Mucosa of descending colon (tissue), 3 donors: Measurements from ENCODE around the gene MIB2. TPM values are rescaled to one million over a fixed set of nuclear protein-coding genes. Genes with fewer than 3 reads are reported as not detected.
A peak's percentile ranks its signal among the peaks of the same experiment; 100 is the strongest.
"Not testable (repeated sequence)": the region's sequence is repeated elsewhere in the genome, so short reads cannot be mapped to it uniquely, and the experiment has no call there.

Experiments
- ATAC-seq: fragments of 200-7000 bp; cut with Tn5 transposase; one replicate; pipeline ENCODE4 v1.9.1; 2020; ENCODE audit warnings: mild to moderate bottlenecking, moderate library complexity
- DNase-seq, 3 donors: peaks; one replicate each; pipeline ENCODE4 v3.0.0-alpha.2; 2020
- H3K36me3 ChIP-seq: fragments of 200-600 bp; one replicate; pipeline ENCODE4 v1.8.0; 2021; ENCODE audit warnings: low read depth, mild to moderate bottlenecking
- H3K4me1 ChIP-seq: fragments of 200-600 bp; one replicate; pipeline ENCODE4 v1.8.0; 2021; ENCODE audit warnings: low read depth, mild to moderate bottlenecking
- H3K4me3 ChIP-seq: fragments of 200-600 bp; one replicate; pipeline ENCODE4 v1.8.0; 2021; ENCODE audit warnings: mild to moderate bottlenecking
- H3K9me3 ChIP-seq: fragments of 200-600 bp; one replicate; pipeline ENCODE4 v1.8.0; 2021; ENCODE audit warnings: mild to moderate bottlenecking
- intact Hi-C, 2 donors: fragments of 100-400 bp; cut with DNase I in 1 of 2; cut with micrococcal nuclease in 1 of 2; formaldehyde crosslinking; loops; one replicate each; pipeline versions ENCODE4 v1.11.0 to v1.11.1; 2022; cut with DNase I, micrococcal nuclease
- total RNA-seq, 3 donors: library from RNA; stranded (reverse); fragmentation: NEBNext Ultra II Directional in 2 of 3; extraction: Animal tissue kit (Norgen Biotek cat#: 25700) in 2 of 3; gene quantifications; one replicate each; pipeline versions ENCODE4 v1.2.1 to v1.2.4, GENCODE V29; 2021 to 2023
- TF ChIP-seq, protein P1 (sequence below): fragments of 200-600 bp; IDR thresholded peaks from one replicate; pipeline ENCODE4 v1.8.0; 2022; ENCODE audit warnings: antibody characterized with exemption, mild to moderate bottlenecking
- donor health status: DM: no; HTN: no; CAD: no; lungs with moderate emphysema.
- donor health status: DM: no; HTN: no; CAD: no.
- donor health status: DM: no; HTN: yes; CAD: no.

MIB2 gene
- total RNA-seq, 3 donors from 2014 or later, result 67.8 to 118 (median 109) TPM

DNA sequence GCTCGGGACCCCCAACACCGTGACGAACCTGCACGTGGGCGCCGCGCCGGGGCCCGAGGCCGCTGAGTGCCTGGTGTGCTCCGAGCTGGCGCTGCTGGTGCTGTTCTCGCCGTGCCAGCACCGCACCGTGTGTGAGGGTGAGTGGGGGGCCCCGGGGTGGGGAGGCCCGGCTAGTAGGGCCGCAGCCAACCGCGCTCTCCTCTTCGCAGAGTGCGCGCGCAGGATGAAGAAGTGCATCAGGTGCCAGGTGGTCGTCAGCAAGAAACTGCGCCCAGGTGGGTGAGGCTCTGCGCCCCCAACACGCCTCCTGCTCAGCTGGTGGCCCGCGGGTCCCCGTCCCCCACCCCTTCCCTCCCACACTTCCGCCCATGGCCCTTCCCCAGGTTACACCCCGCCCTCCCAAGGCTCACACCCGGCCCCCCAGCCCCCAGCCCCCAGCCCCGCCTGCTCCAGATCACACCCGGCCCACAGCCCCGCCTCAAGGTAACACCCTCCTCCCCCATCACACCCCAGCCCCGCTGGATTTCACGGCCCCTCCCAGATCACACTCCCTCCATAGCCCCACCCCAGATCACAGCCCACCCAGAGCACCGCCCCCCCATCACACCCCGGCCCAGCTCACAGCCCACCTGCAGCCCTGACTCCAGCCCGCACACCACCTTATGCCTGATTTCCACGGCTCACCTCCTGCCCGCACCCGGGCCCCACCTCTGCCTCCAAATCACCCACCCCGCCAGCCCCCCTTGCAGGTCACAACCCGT lies 14.3 kb downstream of the MIB2 start:
- Histone ChIP-seq H3K9me3 (no peaks in the 10 kb centered on the region), H3K36me3 (no peaks in the 10 kb centered on the region), H3K4me1 (peaks cover 19% of the 10 kb centered on the region), H3K4me3 (no peak overlapping the region)
- DNase-seq (peak; percentile 48 to 88 (median 68)), ATAC-seq (peak; percentile 26)
- intact Hi-C loops, result no loop called here
- TF ChIP-seq, protein P1, sequence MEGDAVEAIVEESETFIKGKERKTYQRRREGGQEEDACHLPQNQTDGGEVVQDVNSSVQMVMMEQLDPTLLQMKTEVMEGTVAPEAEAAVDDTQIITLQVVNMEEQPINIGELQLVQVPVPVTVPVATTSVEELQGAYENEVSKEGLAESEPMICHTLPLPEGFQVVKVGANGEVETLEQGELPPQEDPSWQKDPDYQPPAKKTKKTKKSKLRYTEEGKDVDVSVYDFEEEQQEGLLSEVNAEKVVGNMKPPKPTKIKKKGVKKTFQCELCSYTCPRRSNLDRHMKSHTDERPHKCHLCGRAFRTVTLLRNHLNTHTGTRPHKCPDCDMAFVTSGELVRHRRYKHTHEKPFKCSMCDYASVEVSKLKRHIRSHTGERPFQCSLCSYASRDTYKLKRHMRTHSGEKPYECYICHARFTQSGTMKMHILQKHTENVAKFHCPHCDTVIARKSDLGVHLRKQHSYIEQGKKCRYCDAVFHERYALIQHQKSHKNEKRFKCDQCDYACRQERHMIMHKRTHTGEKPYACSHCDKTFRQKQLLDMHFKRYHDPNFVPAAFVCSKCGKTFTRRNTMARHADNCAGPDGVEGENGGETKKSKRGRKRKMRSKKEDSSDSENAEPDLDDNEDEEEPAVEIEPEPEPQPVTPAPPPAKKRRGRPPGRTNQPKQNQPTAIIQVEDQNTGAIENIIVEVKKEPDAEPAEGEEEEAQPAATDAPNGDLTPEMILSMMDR, result no peak

DNA sequence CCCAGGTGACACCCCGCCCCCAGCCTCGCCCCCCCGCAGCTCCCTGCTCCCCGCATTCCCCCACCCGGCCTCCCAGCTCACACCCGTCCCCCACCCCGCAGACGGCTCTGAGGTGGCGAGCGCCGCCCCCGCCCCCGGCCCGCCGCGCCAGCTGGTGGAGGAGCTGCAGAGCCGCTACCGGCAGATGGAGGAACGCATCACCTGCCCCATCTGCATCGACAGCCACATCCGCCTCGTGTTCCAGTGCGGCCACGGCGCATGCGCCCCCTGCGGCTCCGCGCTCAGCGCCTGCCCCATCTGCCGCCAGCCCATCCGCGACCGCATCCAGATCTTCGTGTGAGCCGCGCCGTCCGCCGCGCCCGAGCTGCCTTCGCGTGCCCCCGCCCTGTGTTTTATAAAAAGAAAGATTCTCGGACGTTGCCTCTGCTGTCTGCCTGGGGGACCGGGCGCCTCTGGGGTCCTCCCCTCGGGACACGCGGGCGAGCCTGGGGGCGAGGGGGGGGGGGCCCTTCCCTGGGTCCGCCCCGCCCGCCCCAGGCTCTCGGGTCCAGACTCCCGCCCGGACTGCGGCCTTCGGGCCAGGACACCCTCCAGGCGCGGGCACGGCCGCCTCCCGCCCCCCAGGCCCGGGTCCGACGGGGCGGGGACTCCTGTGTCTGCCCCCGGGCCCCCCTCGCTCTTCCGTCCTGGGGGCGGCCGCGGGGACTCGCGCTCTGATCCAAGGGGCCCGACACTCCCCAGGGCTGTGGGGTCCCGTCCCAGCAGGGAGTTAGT lies 15.1 kb downstream of the MIB2 start:
- peaks cover 19% of the 10 kb centered on the region for H3K4me1 ChIP-seq
- no peaks in the 10 kb centered on the region for H3K36me3 ChIP-seq
- H3K9me3 ChIP-seq, result no peaks in the 10 kb centered on the region
- intact Hi-C loops, result no loop called here
- TF ChIP-seq, protein P1, result no peak
- ATAC-seq (peak; percentile 73), DNase-seq (peak; percentile 79 to 94 (median 89))
- no peak overlapping the region for H3K4me3 ChIP-seq

DNA sequence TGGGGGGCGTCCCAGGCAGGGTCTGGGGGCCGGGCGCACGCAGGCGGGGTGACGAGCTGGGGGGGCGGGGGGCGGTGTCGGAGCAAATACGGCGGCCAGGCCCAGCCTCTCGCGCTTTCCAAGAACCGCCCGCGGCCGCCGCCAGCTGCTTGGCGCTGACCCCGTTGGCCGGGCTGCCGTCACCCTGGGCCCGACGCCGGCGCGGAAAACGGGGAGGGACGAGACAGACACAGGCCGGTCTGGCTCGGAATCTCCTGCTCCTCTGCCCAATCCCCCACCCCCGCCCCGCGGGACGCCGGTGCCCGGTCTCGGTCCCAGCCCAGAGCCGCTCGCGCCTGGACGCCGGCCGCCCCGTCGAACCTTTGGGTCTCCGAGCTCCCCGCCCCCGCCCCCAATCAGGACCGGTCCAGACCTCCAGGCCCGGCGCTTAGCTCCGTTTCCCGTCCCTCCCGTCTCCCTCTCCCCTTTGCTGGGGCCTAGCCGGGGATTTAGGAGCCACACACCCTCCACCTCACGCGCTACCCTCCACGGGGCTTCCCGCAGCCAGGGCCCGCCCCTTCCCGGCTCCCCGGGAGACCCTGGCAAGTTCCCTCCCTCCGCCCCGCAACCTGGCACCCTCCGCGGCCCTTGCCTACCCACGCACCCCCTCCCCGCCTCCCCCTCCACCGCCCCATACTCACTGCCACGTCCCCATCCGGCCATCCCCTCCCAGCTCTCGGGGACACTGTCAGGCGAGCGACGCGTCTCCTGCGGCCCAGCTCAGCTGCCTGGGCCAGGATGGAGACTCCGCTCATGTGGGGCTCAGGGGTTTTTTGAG lies 15.9 kb downstream of the MIB2 start:
- ATAC-seq, result peak; percentile 5
- DNase-seq, result peak; percentile 48 to 79 (median 72)
- Histone ChIP-seq H3K4me1 (peaks cover 19% of the 10 kb centered on the region), H3K36me3 (no peaks in the 10 kb centered on the region), H3K9me3 (no peaks in the 10 kb centered on the region), H3K4me3 (no peak overlapping the region)
- intact Hi-C loops, result no loop called here
- TF ChIP-seq, protein P1, result no peak

DNA sequence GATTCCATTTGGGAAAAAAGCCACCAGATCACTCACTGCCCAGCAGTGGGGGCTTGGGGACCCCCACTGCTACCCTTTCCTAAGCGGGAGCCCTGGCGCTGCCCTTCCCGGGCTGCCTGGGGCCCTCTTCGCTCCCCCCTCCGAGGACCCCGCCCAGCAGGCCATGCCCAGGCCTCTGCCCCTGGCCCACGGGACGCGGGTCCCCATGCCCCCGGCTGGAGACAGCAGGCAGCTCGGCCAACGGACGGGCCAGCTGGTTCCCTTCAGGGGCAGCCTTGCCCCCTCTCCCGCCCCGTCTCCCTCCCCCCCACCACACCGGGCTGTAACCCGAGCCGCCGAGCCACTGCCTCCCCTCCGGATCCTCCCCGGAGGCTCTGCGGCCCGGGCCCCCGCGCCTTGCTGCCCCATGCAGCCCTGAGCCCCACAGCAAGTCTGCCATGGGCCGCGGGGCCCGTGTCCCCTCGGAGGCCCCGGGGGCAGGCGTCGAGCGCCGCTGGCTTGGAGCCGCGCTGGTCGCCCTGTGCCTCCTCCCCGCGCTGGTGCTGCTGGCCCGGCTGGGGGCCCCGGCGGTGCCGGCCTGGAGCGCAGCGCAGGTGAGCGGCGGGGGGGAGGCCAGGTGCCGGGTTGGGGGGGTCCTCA lies 16.6 kb downstream of the MIB2 start, which contains the start of gene MMP23B:
Gene MMP23B, plus strand, starts transcription at position 392 of the 639 bp plus-strand sequence. Its CDS starts 46 bp downstream, at position 438.
- intact Hi-C loops, result no loop called here
- peaks cover 12% of the 10 kb centered on the region for H3K4me1 ChIP-seq
- H3K9me3 ChIP-seq, result no peaks in the 10 kb centered on the region
- no peaks in the 10 kb centered on the region for H3K36me3 ChIP-seq
- DNase-seq, result peak in 1 of 3 donors; percentile 60
- no peak for ATAC-seq
- TF ChIP-seq, protein P1, result no peak
- no peak within 1 kb of the TSS for H3K4me3 ChIP-seq

DNA sequence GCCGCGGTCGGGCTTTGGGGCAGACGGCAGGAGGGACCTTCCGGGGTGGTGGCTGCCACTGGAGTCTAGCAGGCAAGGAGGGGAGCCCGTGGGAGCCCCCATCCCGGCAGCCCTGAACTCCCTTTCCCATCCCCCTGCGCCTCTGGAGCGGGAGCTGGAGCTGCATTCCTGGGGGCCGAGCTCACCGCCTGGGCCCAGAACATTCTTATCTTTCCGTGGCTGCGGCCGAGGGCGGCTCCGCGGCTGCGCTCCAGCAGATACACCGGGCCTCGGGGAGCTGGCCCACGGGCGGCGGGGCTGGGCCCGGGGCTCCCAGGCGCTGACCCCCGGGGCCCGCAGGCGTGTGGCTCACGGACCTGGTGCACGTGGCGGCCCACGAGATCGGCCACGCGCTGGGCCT lies 18.1 kb downstream of the MIB2 start:
- ATAC-seq, intact Hi-C loops, DNase-seq, H3K4me3 ChIP-seq, H3K9me3 ChIP-seq, H3K4me1 ChIP-seq, H3K36me3 ChIP-seq: not testable (repeated sequence)

DNA sequence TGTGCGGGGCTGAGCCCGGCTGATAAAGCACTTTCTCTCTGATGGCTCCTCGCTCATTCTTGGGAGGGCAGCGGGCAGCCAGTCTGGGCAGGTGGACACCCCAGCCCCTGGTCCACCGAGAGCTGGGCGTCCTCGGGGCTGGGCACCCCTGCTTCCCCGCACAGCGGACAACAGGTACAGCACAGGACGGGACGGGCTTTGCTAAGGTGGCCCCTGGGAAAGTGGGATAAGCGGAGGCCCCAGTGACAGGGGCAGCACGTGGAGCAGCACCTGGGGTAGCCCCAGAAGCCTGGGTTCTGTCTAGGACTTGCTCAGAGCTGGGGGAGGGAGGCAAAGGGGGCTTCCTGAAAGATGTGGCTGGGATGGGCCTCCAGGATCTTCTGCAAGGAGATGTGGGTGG lies 19.3 kb downstream of the MIB2 start:
- H3K4me3 ChIP-seq, intact Hi-C loops, H3K9me3 ChIP-seq, H3K36me3 ChIP-seq, H3K4me1 ChIP-seq, ATAC-seq: not testable (repeated sequence)
- DNase-seq, result peak in 1 of 3 donors; percentile 39

DNA sequence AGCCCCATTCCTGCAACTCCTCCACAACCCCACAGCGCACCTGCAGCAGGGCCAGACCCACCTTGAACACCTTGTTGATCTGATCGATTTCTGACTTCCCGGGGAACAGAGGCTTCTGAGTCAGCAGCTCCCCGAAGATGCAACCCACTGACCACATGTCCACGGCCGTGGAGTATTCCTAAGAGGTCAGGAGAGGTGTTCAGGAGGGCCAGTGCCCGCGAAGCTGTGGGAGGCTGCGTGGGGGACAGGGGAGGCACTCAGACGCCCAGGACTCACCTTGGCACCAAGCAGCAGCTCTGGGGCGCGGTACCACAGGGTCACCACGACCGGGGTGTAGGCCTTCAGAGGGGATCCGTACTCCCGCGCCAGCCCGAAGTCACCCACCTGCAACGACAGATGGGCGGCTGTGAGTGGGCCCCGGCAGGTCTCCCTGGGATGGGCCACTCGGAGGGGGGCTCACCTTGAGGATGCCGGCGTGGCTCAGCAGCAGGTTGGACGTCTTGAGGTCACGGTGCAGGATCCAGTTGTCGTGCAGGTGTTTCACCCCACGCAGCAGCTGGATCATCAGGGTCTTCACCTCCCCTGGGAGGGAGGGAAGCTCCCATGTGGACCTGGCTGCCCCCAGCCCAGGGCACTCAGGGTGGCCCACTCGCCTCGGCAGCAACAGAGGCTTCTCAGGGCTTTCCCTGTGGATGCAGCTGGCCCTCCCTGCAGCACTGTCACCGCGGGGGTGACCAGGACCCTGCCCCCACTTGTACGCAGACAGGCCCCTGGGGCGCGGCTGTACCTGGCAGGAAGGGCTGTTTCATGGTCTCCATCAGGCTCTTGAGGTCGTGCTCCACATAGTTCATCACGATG lies 21.6 kb downstream of the MIB2 start:
- peak in 1 of 3 donors; percentile 47 for DNase-seq
- H3K4me1 ChIP-seq, H3K36me3 ChIP-seq, H3K9me3 ChIP-seq, ATAC-seq, H3K4me3 ChIP-seq, intact Hi-C loops: not testable (repeated sequence)

DNA sequence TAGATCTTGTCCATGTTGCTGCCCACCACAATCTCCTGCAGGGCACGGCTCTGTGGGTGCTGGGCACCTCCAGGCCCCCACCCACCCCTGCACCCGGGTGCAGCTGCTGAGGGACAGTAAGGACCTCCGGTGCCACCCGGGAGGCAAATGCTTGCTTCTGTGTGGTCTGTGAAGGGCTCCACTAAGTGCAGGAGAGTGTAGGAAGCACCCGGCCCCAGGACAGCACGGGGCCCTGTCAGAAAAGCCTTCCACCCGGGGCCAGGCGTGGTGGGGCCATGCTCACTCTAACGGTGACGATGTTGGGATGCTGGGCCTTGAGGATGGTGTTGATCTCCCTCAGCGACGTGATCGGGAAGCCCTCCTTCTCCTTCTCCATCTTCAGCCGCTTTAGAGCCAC lies 22.2 kb downstream of the MIB2 start:
- H3K4me3 ChIP-seq, ATAC-seq, H3K36me3 ChIP-seq, H3K9me3 ChIP-seq, H3K4me1 ChIP-seq, intact Hi-C loops: not testable (repeated sequence)
- DNase-seq, result peak in 1 of 3 donors; percentile 22
